ENCODE measurements around the gene RPS16. TPM values are rescaled to one million over a fixed set of nuclear protein-coding genes. Genes with fewer than 3 reads are reported as not detected.
A peak's percentile ranks its signal among the peaks of the same experiment; 100 is the strongest.

RPS16 gene
- total RNA-seq, 1 donor, result 44.9 TPM

DNA sequence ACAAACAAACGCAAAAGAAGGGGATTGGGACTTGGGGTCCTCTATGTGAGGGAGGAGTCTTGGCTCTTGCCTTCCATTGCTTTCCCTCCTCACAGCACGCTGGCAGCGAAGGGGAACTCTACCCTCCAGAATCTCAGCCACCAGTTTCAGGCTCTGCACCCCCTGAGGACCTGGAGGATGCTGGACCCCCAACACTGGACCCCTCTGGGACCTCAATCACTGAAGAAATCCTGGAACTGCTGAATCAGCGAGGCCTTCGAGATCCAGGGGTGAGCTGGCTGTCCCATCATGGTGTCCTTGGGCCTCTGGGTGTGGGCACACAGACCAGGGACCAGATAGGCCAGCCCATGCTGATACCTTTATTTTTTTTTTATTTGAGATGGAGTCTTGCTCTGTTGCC, 13.7 kb downstream of the RPS16 start:
- H4K20me1 ChIP-seq (ENCODE audit: insufficient read depth, low read length), result peaks cover under 1% of the 10 kb centered on the region
- H3K27me3 ChIP-seq (ENCODE audit: insufficient read depth, low read length), result no peaks in the 10 kb centered on the region
- no peaks in the 10 kb centered on the region for H3K9me3 ChIP-seq (ENCODE audit: low read depth, low read length)
- peaks cover 59% of the 10 kb centered on the region for H3K36me3 ChIP-seq (ENCODE audit: insufficient read depth, low read length)
- H3K4me3 ChIP-seq (ENCODE audit: insufficient read depth, low read length), result no peak overlapping the region
- H3K79me2 ChIP-seq (ENCODE audit: insufficient read depth, low read length), result peaks cover 2% of the 10 kb centered on the region
- H3K4me2 ChIP-seq (ENCODE audit: insufficient read depth, low read length), result no peak overlapping the region
- peak; percentile 51 for DNase-seq (ENCODE audit: insufficient read length, low spot score, missing footprints)
- H2AFZ ChIP-seq (ENCODE audit: low read length), result no peak overlapping the region
- H3K4me1 ChIP-seq (ENCODE audit: insufficient read depth, low read length), result no peaks in the 10 kb centered on the region
- TF ChIP-seq, protein P1, sequence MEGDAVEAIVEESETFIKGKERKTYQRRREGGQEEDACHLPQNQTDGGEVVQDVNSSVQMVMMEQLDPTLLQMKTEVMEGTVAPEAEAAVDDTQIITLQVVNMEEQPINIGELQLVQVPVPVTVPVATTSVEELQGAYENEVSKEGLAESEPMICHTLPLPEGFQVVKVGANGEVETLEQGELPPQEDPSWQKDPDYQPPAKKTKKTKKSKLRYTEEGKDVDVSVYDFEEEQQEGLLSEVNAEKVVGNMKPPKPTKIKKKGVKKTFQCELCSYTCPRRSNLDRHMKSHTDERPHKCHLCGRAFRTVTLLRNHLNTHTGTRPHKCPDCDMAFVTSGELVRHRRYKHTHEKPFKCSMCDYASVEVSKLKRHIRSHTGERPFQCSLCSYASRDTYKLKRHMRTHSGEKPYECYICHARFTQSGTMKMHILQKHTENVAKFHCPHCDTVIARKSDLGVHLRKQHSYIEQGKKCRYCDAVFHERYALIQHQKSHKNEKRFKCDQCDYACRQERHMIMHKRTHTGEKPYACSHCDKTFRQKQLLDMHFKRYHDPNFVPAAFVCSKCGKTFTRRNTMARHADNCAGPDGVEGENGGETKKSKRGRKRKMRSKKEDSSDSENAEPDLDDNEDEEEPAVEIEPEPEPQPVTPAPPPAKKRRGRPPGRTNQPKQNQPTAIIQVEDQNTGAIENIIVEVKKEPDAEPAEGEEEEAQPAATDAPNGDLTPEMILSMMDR (IDR thresholded peaks at IDR 0.05; ENCODE audit: extremely low read depth, low read depth, low read length), result no peak
- H3K27ac ChIP-seq (ENCODE audit: low read depth, low read length), result no peak overlapping the region

DNA sequence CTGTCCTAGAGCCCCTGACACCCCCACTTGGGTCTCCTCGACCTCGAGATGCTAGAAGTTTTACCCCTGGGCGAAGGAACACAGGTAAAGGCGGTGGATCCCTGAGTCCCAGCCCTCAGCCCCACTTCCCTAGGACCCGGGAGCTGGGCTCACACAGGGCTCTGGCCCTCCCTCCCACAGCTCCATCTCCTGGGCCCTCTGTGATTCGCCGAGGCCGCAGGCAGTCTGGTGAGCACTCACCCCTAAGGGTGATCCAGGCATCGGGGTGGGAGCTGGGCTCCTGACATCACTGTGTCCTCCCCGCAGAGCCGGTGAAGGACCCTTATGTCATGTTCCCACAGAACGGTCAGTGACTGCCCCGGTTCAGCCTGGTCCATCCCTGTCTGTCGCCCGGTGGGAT, 15.0 kb downstream of the RPS16 start:
- H3K9me3 ChIP-seq (ENCODE audit: low read depth, low read length), result no peaks in the 10 kb centered on the region
- no peaks in the 10 kb centered on the region for H3K4me1 ChIP-seq (ENCODE audit: insufficient read depth, low read length)
- H3K27ac ChIP-seq (ENCODE audit: low read depth, low read length), result no peak overlapping the region
- H3K4me3 ChIP-seq (ENCODE audit: insufficient read depth, low read length), result no peak overlapping the region
- no peak overlapping the region for H3K4me2 ChIP-seq (ENCODE audit: insufficient read depth, low read length)
- H3K36me3 ChIP-seq (ENCODE audit: insufficient read depth, low read length), result peaks cover 66% of the 10 kb centered on the region
- TF ChIP-seq, protein P1 (IDR thresholded peaks at IDR 0.05; ENCODE audit: extremely low read depth, low read depth, low read length), result no peak
- no peak overlapping the region for H2AFZ ChIP-seq (ENCODE audit: low read length)
- H3K27me3 ChIP-seq (ENCODE audit: insufficient read depth, low read length), result no peaks in the 10 kb centered on the region
- peaks cover 3% of the 10 kb centered on the region for H4K20me1 ChIP-seq (ENCODE audit: insufficient read depth, low read length)
- peak; percentile 60 for DNase-seq (ENCODE audit: insufficient read length, low spot score, missing footprints)
- H3K79me2 ChIP-seq (ENCODE audit: insufficient read depth, low read length), result peaks cover 13% of the 10 kb centered on the region

DNA sequence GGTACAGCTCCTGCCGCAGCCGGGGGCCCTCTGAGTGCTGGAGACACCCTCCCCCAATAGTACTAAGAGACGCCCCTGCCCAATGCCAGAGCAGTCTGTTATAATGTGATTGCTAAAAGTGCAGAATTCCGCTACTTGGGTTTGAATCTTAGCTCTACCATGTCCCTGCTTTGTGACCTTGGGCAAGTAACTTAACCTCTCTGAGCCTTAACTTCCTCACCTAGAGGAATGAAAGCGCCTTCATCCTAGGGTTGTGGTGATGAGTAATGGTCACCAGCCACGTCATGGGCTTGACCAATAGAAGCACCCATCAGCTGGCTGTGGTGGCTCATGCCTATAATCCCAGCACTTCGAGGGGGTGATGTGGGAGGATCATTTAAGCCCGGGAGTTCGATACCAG, 16.7 kb downstream of the RPS16 start:
- TF ChIP-seq, protein P1 (IDR thresholded peaks at IDR 0.05; ENCODE audit: extremely low read depth, low read depth, low read length), result no peak
- Histone ChIP-seq H4K20me1 (ENCODE audit: insufficient read depth, low read length) (peaks cover 16% of the 10 kb centered on the region), H3K4me1 (ENCODE audit: insufficient read depth, low read length) (peaks cover 10% of the 10 kb centered on the region), H3K36me3 (ENCODE audit: insufficient read depth, low read length) (peaks cover 53% of the 10 kb centered on the region), H3K9me3 (ENCODE audit: low read depth, low read length) (no peaks in the 10 kb centered on the region), H3K4me3 (ENCODE audit: insufficient read depth, low read length) (no peak overlapping the region), H3K27ac (ENCODE audit: low read depth, low read length) (no peak overlapping the region), H2AFZ (ENCODE audit: low read length) (no peak overlapping the region), H3K27me3 (ENCODE audit: insufficient read depth, low read length) (no peaks in the 10 kb centered on the region), H3K79me2 (ENCODE audit: insufficient read depth, low read length) (peaks cover 30% of the 10 kb centered on the region), H3K4me2 (ENCODE audit: insufficient read depth, low read length) (no peak overlapping the region)
- peak; percentile 64 for DNase-seq (ENCODE audit: insufficient read length, low spot score, missing footprints)

DNA sequence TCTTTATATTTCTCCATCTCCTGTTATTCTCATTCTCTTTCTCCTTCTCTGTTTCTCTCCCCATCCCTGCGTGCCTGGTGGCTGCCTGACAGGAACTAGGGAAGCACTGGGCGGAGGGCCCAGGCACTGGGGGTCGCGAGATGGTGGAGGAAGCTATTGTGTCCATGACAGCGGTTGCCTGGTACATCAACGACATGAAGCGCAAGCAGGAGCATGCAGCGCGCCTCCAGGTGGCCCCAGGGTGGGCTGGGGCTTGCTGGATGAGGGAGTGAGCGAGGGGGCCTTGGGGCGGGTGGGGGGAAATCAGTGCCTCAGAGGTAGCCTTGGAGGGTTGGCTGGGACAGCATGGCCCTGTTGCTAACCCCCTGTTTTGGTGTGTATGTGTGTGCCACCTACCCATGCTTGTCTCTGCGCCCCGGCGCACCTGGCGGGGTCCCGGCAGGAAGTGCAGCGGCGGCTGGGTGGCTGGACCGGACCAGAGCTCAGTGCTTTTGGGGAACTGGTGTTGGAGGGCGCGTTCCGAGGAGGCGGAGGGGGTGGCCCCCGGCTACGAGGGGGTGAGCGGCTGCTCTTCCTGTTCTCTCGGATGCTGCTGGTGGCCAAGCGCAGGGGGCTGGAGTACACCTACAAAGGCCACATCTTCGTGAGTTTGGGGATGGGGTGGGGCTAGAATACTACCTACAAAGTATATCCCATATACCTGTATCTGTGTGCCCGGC, 18.1 kb downstream of the RPS16 start:
- peak; percentile 51 for DNase-seq (ENCODE audit: insufficient read length, low spot score, missing footprints)
- Histone ChIP-seq H3K4me3 (ENCODE audit: insufficient read depth, low read length) (no peak overlapping the region), H3K36me3 (ENCODE audit: insufficient read depth, low read length) (peaks cover 41% of the 10 kb centered on the region), H3K79me2 (ENCODE audit: insufficient read depth, low read length) (peaks cover 42% of the 10 kb centered on the region), H2AFZ (ENCODE audit: low read length) (no peak overlapping the region), H3K27ac (ENCODE audit: low read depth, low read length) (no peak overlapping the region), H4K20me1 (ENCODE audit: insufficient read depth, low read length) (peaks cover 18% of the 10 kb centered on the region), H3K4me2 (ENCODE audit: insufficient read depth, low read length) (no peak overlapping the region), H3K9me3 (ENCODE audit: low read depth, low read length) (no peaks in the 10 kb centered on the region), H3K27me3 (ENCODE audit: insufficient read depth, low read length) (no peaks in the 10 kb centered on the region), H3K4me1 (ENCODE audit: insufficient read depth, low read length) (peaks cover 13% of the 10 kb centered on the region)
- TF ChIP-seq, protein P1 (IDR thresholded peaks at IDR 0.05; ENCODE audit: extremely low read depth, low read depth, low read length), result no peak

All from osteoblast (primary cell).